Breast epithelium (tissue), 4 donors: Measurements from ENCODE around the gene SNHG17. TPM values are rescaled to one million over a fixed set of nuclear protein-coding genes. Genes with fewer than 3 reads are reported as not detected.
A peak's percentile ranks its signal among the peaks of the same experiment; 100 is the strongest.
"Not testable (repeated sequence)": the region's sequence is repeated elsewhere in the genome, so short reads cannot be mapped to it uniquely, and the experiment has no call there.

Experiments used
- DNase-seq, 2 donors: peaks; one replicate each; pipeline ENCODE4 v3.0.0-alpha.2; 2019; ENCODE audit warnings: low spot score in 2 of 2
- H3K27ac ChIP-seq, 2 donors: fragments of 200-600 bp; sonication (generic) in 1 of 2; one replicate each; pipeline ENCODE4 v1.5.1; 2016 to 2019; ENCODE audit warnings: mild to moderate bottlenecking in 1 of 2
- H3K27me3 ChIP-seq, 2 donors: fragments of 200-600 bp; sonication (generic) in 1 of 2; one replicate each; pipeline versions ENCODE4 v1.5.1 to v1.6.0; 2017 to 2019; ENCODE audit warnings: control low read depth in 1 of 2, mild to moderate bottlenecking in 1 of 2
- H3K36me3 ChIP-seq: fragments of 200-600 bp; one replicate; pipeline ENCODE4 v1.5.1; 2019
- H3K4me1 ChIP-seq, 2 donors: fragments of 200-600 bp; sonication (generic); one replicate each; pipeline ENCODE4 v1.5.1; 2016 to 2019; ENCODE audit warnings: control low read depth in 1 of 2
- H3K4me3 ChIP-seq, 3 donors: fragments of 200-600 bp; sonication (generic); 1 replicate in 2 of 3; 2 replicates in 1 of 3; pipeline ENCODE4 v1.5.1; 2016 to 2019; ENCODE audit warnings: mild to moderate bottlenecking in 3 of 3, moderate library complexity in 2 of 3
- H3K9me3 ChIP-seq, 2 donors: fragments of 200-600 bp; sonication (generic) in 1 of 2; one replicate each; pipeline ENCODE4 v1.5.1; 2016 to 2019; ENCODE audit warnings: control low read depth in 1 of 2
- POLR2A ChIP-seq: fragments of 450-650 bp; IDR thresholded peaks from one replicate; pipeline ENCODE4 v1.6.1; 2016; ENCODE audit warnings: antibody characterized with exemption, mild to moderate bottlenecking, moderate library complexity
- POLR2AphosphoS5 ChIP-seq, 3 donors: sonication (generic); formaldehyde crosslinking; IDR thresholded peaks; one replicate each; pipeline ENCODE4 v1.6.1; 2017; ENCODE audit warnings: antibody characterized with exemption in 3 of 3
- intact Hi-C: fragments of 100-400 bp; cut with DNase I; formaldehyde crosslinking; loops from one replicate; pipeline ENCODE4 v1.15.1; 2023; ENCODE audit warnings: low total_unique reads
- total RNA-seq, 3 donors: library from RNA; depleted of rRNA; stranded (reverse); fragments of >200 nt; gene quantifications; one replicate each; pipeline ENCODE4 v1.1.0, GENCODE V29; 2016
- TF ChIP-seq, protein P1 (sequence below), 3 donors: fragments of 450-650 bp; IDR thresholded peaks; one replicate each; pipeline ENCODE4 v1.5.1; 2016 to 2017; ENCODE audit warnings: antibody characterized with exemption in 3 of 3, mild to moderate bottlenecking in 3 of 3, moderate library complexity in 3 of 3

SNHG17 gene
- total RNA-seq, 3 donors from 2014 or later = 14.2 to 25.2 (median 24.6) TPM

DNA sequence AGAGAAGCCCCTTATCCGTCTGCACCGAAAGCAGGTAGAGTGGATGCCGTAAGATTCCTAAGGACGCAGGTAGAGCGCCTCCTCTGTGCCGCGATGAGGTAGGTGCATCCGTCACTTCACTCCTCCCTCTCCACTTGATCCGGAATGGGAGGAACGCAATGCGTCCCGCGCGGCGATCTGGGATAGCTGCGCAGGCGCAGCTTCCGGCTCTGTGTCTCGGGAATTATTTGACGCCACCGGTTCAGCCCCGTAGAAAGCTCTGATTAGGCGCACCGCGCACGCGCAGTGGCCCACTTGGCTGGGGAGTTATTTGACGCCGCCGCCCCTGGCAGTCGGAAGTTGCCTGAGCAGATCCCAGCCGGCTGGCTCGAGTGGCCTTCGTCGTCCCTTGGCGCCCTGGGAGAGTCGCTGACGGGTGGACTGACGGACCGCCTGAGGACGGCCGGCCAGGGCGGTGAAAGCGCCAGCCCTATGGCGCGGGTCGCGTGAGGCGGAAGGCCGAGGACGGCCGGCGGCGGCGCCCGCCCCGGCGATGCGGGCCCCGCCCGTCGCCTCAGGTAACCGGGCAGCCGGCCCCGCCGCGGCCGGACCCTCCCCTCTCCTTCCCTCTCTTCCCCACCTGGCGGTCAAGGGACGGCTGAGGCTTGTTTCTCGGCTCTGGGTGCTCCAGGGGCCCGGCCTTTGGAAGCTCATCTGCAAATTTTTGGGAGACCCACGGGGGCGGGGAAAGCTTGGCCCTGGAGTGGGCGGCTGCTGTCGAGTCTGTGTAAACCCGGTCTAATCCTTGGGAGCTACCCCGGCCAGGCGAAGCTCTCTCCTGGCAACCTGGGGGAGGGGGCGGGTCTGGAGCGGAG, 37.6 kb upstream of the SNHG17 start, which contains the start of gene RALGAPB:
Gene RALGAPB (plus strand): TSS at position 331 of the 854 bp plus-strand sequence. CDS start 15,590 bp downstream, outside the sequence.
- H3K36me3 ChIP-seq = no peaks in the 10 kb centered on the region
- TF ChIP-seq POLR2A = peak; percentile 56
- TF ChIP-seq POLR2AphosphoS5 (IDR thresholded peaks at IDR 0.05) = peak; percentile 66 to 91 (median 66)
- TF ChIP-seq, protein P1, sequence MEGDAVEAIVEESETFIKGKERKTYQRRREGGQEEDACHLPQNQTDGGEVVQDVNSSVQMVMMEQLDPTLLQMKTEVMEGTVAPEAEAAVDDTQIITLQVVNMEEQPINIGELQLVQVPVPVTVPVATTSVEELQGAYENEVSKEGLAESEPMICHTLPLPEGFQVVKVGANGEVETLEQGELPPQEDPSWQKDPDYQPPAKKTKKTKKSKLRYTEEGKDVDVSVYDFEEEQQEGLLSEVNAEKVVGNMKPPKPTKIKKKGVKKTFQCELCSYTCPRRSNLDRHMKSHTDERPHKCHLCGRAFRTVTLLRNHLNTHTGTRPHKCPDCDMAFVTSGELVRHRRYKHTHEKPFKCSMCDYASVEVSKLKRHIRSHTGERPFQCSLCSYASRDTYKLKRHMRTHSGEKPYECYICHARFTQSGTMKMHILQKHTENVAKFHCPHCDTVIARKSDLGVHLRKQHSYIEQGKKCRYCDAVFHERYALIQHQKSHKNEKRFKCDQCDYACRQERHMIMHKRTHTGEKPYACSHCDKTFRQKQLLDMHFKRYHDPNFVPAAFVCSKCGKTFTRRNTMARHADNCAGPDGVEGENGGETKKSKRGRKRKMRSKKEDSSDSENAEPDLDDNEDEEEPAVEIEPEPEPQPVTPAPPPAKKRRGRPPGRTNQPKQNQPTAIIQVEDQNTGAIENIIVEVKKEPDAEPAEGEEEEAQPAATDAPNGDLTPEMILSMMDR (IDR thresholded peaks at IDR 0.05) = peak; percentile 18 to 49 (median 27)
- peaks cover 2 to 14% of the 10 kb centered on the region in 2 donors for H3K4me1 ChIP-seq
- no peaks in the 10 kb centered on the region for H3K27me3 ChIP-seq
- H3K9me3 ChIP-seq = no peaks in the 10 kb centered on the region
- peak; percentile 99 for DNase-seq
- peak within 1 kb of the TSS; percentile 69 to 93 (median 76) for H3K4me3 ChIP-seq
- peak within 1 kb of the TSS; percentile 93 to 95 for H3K27ac ChIP-seq
- intact Hi-C loops = no loop called here

DNA sequence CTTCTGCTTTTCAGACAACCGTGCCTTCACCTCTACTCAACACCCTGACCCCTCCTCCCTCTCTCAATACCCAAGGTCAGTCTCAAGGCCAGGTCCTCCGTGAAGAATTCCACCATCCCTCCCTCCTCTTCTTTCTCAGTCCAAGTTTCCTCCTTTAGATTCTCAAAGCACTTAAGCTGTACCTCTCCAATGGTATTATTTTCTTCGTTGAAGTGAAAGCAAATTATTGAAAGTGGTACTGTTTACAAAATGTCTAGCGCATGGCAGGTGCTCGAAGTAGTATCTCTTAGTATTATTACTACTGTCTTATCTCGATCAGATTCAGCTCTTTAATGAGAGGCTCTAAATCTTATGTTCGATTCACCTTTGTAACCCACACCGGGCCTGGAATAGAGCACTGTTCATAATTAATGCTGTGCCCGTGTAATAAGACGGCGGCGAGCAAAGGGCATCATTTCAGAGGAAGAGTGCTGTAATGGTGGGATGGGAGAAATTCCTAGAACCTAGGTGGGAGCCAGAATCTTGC, 36.9 kb upstream of the SNHG17 start:
- no peak for TF ChIP-seq POLR2AphosphoS5 (IDR thresholded peaks at IDR 0.05)
- TF ChIP-seq POLR2A = no peak
- TF ChIP-seq, protein P1 (IDR thresholded peaks at IDR 0.05) = no peak
- DNase-seq = no peak
- no peaks in the 10 kb centered on the region for H3K9me3 ChIP-seq
- peak overlapping the region; percentile 69 to 93 (median 76) for H3K4me3 ChIP-seq
- H3K4me1 ChIP-seq = peaks cover 2 to 14% of the 10 kb centered on the region in 2 donors
- no peaks in the 10 kb centered on the region for H3K27me3 ChIP-seq
- H3K27ac ChIP-seq = peak overlapping the region; percentile 93 to 95
- H3K36me3 ChIP-seq = no peaks in the 10 kb centered on the region
- intact Hi-C loops = no loop called here

DNA sequence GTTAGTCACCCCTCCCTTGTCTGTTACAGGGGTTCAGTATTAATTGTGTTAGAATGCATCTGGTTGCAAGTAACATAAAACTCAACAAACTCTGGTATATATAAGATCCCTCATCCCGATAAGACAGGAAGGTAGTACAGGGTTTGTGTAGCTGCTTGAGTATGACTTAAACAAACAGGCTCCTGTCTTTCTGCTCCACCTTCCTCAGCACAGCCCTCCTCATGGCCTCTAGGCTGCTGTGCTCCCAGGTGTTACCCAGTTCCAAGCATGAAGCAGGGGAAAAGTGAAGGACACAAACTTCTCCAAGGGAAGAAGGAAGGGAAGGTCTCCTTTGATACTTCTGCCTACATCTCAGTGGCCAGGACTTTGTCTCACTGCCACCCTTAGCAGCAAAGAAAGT, 36.1 kb upstream of the SNHG17 start:
- DNase-seq = no peak
- no peaks in the 10 kb centered on the region for H3K27me3 ChIP-seq
- H3K27ac ChIP-seq = peak overlapping the region; percentile 93 to 95
- intact Hi-C loops = no loop called here
- H3K4me3 ChIP-seq = no peak overlapping the region
- no peaks in the 10 kb centered on the region for H3K9me3 ChIP-seq
- TF ChIP-seq POLR2A = no peak
- TF ChIP-seq POLR2AphosphoS5 (IDR thresholded peaks at IDR 0.05) = no peak
- TF ChIP-seq, protein P1 (IDR thresholded peaks at IDR 0.05) = no peak
- no peaks in the 10 kb centered on the region for H3K36me3 ChIP-seq
- peaks cover 2 to 14% of the 10 kb centered on the region in 2 donors for H3K4me1 ChIP-seq

DNA sequence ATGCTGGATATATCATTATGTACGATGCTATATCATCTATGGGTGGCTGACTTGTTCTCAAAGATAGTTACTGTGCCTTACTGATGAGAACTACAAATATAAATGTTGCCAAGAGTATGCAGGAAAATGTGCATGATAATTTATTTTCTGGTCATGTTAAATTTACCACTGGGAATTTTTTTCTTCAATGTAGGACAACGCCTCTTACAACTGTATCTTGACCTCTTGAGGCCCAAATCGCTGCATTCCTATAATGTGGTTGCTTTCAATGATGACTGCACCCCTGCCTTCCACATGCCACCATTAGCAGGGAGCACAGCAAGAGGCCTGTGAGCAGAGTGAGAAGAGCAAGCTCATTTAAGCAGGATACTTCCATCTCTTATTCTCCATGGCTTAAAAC, 31.9 kb upstream of the SNHG17 start:
- Histone ChIP-seq H3K4me3 (no peak overlapping the region), H3K27me3 (no peaks in the 10 kb centered on the region), H3K36me3 (no peaks in the 10 kb centered on the region), H3K4me1 (no peaks in the 10 kb centered on the region), H3K9me3 (no peaks in the 10 kb centered on the region), H3K27ac (no peak overlapping the region)
- no peak for DNase-seq
- intact Hi-C loops = no loop called here
- TF ChIP-seq POLR2AphosphoS5 (IDR thresholded peaks at IDR 0.05) (no peak), POLR2A (no peak)
- TF ChIP-seq, protein P1 (IDR thresholded peaks at IDR 0.05) = no peak

DNA sequence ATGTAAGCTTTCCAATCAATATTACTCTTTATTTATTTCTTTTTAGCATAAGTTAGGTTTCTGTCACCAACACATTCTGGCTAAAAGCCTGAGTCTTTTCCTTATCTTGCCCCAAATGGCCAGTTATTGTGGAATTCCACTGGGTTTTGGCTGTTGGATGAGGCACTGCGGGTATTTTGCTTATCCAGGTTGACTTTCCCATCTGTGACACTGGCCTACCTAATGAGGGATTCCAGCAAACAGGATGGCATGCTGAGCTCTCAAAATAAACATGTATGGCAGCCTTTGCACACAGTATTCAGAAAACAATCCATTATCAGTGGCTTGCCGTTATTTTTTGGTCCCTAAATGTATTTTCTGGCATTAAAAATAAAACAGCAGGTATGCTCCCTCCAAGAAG, 31.0 kb upstream of the SNHG17 start:
- Histone ChIP-seq H3K36me3 (no peaks in the 10 kb centered on the region), H3K27me3 (no peaks in the 10 kb centered on the region), H3K27ac (no peak overlapping the region), H3K4me3 (no peak overlapping the region), H3K4me1 (no peaks in the 10 kb centered on the region), H3K9me3 (no peaks in the 10 kb centered on the region)
- DNase-seq = no peak
- intact Hi-C loops = no loop called here
- TF ChIP-seq POLR2AphosphoS5 (IDR thresholded peaks at IDR 0.05) = no peak
- no peak for TF ChIP-seq POLR2A
- TF ChIP-seq, protein P1 (IDR thresholded peaks at IDR 0.05) = no peak

DNA sequence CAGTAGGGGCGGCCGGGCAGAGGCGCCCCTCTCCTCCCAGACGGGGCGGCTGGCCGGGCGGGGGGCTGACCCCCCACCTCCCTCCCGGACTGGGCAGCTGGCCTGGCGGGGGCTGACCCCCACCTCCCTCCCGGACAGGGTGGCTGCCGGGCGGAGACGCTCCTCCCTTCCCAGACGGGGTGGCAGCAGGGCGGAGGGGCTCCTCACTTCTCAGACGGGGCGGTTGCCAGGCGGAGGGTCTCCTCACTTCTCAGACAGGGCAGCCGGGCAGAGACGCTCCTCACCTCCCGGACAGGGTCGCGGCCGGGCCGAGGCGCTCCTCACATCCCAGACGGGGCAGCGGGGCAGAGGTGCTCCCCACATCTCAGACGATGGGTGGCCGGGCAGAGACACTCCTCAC, 26.4 kb upstream of the SNHG17 start:
- not testable (repeated sequence) for DNase-seq

DNA sequence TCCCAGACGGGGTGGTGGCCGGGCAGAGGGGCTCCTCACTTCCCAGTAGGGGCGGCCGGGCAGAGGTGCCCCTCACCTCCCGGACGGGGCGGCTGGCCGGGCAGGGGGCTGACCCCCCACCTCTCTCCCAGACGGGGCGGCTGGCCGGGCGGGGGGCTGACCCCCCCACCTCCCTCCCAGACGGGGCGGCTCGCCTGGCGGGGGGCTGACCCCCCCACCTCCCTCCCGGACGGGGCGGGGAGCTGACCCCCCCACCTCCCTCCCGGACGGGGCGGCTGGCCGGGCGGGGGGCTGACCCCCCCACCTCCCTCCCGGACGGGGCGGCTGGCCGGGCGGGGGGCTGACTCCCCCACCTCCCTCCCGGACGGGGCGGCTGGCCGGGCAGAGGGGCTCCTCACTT, 26.0 kb upstream of the SNHG17 start:
- H3K9me3 ChIP-seq, DNase-seq, intact Hi-C loops: not testable (repeated sequence)

More for the DNA sequence above, 26.4 kb upstream of the SNHG17 start:
- H3K4me3 ChIP-seq, H3K9me3 ChIP-seq, H3K4me1 ChIP-seq, intact Hi-C loops, H3K27me3 ChIP-seq, H3K27ac ChIP-seq, H3K36me3 ChIP-seq: not testable (repeated sequence)

More for the DNA sequence above, 26.0 kb upstream of the SNHG17 start:
- H3K4me3 ChIP-seq, H3K27ac ChIP-seq, H3K27me3 ChIP-seq, H3K36me3 ChIP-seq, H3K4me1 ChIP-seq: not testable (repeated sequence)
